ENCODE results near the gene TNFRSF1B.

- TF ChIP-seq ELF4 (IDR thresholded peaks at IDR 0.05) (no peak), SP1 (IDR thresholded peaks at IDR 0.05) (no peak), FOXM1 (IDR thresholded peaks at IDR 0.05; ENCODE audit: borderline replicate concordance) (no peak), FOXA1 (IDR thresholded peaks at IDR 0.05) (no peak; the same call in 1 of the 2 replicates)
These were observed 37.2 kb upstream of the TNFRSF1B start for GRCh38 chr1:12129624-12130023.
